Stimulated activated CD4-positive, alpha-beta T cell treated with anti-CD3 and anti-CD28 coated beads, Interleukin-2, amount 100 ng/mL, for 48 hours (primary cell): ENCODE measurements around the gene PCSK4.
"Not testable (repeated sequence)": the region's sequence is repeated elsewhere in the genome, so short reads cannot be mapped to it uniquely, and the experiment has no call there.

ENCODE experiments used
- DNase-seq, 2 donors: peaks; one replicate each; pipeline ENCODE4 v3.0.0-alpha.2; 2020

Gene PCSK4

GRCh38 chr19:1503925-1504773 is 14.0 kb upstream of the PCSK4 start:
- no peak for DNase-seq

- peak; percentile 75 to 78 for DNase-seq
These were observed 13.2 kb upstream of the PCSK4 start for GRCh38 chr19:1503089-1503924.

GRCh38 chr19:1502433-1503088 is 12.4 kb upstream of the PCSK4 start:
- no peak for DNase-seq

DNA sequence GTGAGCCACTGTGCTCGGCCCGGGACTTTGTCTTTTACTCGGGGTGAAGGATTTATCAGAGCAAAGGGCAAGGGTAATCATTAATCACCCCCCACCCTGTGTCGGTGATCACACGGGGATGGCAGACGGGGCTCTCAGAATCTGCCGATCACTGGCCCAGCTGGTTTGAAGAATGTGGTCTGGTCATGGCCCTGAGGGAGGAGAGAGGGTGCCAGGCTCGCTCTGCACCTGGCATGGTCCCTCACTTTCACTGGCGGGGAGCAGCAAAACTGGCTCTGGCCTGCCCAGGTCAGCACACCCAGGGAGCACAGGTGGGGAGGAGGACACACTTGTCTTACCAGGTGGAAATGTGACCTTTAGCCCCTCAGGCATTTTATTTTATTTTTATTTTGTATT is 11.0 kb upstream of the PCSK4 start:
- DNase-seq: no peak

- not testable (repeated sequence) for DNase-seq
These were observed 9.1 kb upstream of the PCSK4 start for GRCh38 chr19:1499231-1499630.

GRCh38 chr19:1497578-1498235 is 7.6 kb upstream of the PCSK4 start:
- no peak for DNase-seq

DNA sequence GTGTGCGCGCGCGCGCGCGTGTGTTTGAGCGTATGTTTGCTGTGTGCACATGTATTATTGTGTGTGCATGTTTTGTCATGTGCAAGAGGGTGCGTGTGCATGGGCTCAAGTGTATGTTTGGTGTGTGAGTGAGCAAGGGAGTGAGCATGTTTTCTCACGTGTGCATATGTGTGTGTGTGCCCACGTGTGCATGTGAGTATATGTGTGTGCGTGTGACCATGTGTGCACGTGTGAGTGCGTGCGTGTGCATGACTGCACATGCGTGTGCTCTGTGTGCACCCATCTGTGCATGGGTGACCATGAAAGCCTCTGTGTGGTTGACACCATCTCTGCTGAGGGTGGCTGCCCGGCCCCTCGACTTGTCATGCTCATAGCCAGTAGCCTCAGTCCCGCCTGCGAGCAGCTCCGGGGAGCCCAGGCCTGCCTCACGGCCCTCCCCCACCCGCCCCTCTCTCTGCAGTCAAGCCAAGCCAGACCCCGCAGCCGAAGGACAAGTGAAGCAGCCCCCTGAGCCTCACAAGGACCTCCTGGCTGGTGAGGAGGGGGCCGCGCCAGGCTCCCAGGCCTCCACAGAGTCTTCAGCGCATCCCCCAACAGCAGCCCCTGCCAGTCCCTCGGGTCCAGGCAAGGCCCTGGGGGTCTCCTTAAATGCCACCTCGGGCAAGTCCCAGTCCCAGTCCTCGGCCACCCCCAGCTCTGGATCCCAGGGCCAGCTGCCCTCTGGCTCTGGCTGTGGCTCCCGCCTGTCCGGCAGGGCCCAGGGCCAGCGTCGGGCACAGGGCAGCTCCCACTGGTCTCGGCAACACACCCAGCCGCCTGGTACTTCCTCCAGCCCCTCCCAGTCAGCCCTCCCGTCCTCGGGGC is 6.8 kb upstream of the PCSK4 start:
- no peak for DNase-seq

- no peak for DNase-seq
These were observed 5.9 kb upstream of the PCSK4 start for GRCh38 chr19:1495799-1496713.

GRCh38 chr19:1495051-1495798 is 5.1 kb upstream of the PCSK4 start:
- DNase-seq: no peak

DNA sequence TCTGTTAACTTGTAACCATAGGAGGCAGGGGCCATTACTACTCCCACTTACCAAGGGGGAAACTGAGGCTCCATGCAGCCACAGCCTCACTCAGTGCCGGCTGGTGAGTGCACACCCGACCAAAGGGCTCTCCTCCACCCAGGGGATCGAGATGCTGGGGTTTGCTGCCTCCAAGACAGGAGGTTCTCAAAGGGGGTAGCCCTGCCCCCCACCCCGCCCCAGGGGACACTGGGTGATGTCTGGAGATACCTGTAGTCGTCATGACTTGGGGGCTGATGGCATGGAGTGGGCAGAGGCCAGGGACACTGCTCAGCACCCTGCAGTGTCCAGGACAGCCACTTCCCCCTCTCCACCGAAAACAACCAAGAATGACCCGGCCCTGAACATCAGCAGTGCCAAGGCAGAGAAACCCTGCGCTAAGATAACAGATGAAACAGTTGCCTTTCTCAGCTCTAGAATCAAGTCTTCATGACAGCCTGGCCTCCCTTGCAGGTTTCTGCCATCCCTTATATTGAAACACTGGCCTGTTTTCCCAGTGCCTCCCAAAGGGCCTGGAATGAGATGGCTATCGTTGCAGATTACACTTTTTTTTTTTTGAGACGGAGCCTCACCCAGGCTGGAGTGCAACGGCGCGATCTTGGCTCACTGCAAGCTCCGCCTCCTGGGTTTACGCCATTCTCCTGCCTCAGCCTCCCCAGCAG is 4.1 kb upstream of the PCSK4 start:
- no peak for DNase-seq

GRCh38 chr19:1492474-1493006 is 2.4 kb upstream of the PCSK4 start:
- no peak for DNase-seq

- no peak for DNase-seq
These were observed 1.7 kb upstream of the PCSK4 start for GRCh38 chr19:1491849-1492170.

DNA sequence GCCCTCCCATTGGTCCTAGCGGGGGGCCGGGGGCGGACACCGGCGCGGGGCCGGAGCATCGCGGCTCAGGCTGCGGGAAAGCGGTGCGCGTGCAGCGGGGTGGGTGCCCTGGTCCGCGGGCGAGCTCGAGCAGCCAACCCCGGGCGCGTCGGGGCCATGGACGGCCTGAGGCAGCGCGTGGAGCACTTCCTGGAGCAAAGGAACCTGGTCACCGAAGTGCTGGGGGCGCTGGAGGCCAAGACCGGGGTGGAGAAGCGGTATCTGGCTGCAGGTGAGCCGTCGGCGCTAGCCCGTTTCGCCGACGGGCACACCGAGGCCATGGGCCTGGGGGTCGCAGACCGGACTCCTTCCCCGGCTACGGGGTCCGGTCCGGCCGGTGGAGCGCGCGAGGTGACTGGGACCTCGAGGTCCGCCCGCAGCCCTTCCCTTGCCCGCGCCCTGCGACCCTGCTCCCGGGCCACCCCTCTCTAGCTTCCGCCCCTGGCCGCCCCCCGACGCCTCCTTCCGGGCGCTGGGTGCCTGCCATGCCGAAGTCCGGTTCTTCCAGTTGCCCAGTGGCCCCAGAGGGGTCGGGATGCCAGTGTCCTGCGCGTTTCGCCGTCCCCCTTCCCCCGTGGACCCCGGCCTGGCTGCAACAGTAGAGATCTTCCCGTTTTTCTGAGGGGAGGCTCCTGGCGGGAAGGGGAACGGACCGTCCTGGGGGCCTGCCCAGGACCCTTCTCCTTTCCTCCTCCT is 1.1 kb upstream of the PCSK4 start, which contains the start of gene REEP6:
REEP6 (plus strand) TSS at position 68 of the 735 bp plus-strand sequence; CDS start at position 157, 89 bp downstream.
- DNase-seq: no peak

DNA sequence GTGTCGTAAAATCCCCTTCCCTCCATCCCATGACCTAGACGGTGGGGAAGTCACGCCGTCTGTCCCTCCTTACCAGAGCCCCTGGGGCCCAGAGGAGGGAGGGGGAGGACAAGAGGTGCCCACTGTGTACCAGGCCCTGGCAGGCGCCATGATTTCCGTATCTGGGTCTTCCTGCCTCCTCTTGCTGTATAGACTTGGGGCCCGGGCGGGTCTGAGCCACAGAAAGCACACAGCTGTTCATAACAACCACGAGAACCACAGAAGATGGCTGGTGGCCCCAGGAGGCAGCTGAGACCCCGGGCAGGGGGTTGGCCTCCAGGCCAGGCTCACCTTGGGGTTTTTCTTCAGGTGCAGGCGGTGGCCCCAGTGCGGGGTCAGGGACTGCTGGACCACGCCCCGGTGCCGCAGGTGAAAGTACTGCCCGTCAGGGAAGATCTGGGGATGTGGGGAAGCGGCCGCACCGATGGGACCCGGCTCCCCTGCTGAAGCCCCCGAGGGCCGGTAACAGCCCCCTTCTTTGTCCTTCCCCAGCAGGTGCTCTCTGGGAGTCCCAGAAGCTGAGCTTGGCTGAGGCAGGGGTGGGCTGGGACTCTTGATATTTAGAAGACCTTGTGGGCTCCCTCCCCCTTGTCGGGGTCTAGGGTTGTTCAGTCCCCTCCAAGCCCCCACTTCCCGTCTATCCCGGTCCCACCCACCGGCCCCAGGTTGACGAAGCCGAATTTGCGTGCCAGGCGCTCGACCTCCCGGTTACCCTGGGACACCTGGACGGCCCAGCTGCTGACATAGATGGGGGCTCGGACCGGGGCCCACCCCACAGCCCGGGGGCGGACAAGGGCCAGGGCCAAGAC is 463 bp downstream of the PCSK4 start:
- no peak for DNase-seq

DNA sequence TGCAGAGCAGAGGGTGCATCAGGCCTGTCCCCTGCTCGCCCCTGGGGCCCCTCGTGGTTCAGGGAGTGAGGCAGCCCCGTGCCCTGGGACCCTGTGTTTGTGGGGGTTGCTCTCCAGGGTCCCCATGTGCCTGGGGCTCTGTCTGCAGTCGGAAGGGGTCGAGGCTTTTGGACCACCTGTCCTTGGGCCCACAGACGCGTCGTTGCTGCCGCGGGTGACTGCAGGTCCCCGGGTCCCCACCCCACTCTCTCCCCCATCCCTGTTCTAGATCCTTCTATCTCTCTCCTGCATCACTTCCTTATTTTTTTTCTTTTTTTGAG is 1.9 kb downstream of the PCSK4 start:
- no peak for DNase-seq

- DNase-seq: no peak
These were observed 2.4 kb downstream of the PCSK4 start for GRCh38 chr19:1487576-1488281.
